Mesendoderm (in vitro differentiated cells): ENCODE measurements around the gene ACSL6.
A peak's percentile ranks its signal among the peaks of the same experiment; 100 is the strongest.

ENCODE experiments used
- DNase-seq: peaks from one replicate; pipeline ENCODE4 v3.0.0; 2013
- H2AK5ac ChIP-seq: 2 replicates; pipeline ENCODE4 v1.6.1; 2013; ENCODE audit warnings: low read length, inconsistent platforms
- H2BK120ac ChIP-seq: 2 replicates; pipeline ENCODE4 v1.6.1; 2013; ENCODE audit warnings: low read depth, mild to moderate bottlenecking, low read length, moderate library complexity, mixed read lengths
- H2BK15ac ChIP-seq: replicated peaks from 2 replicates; pipeline ENCODE4 v1.6.1; 2013; ENCODE audit warnings: low read depth, mild to moderate bottlenecking, moderate library complexity
- H2BK5ac ChIP-seq: 2 replicates; pipeline ENCODE4 v1.6.1; 2013; ENCODE audit warnings: low read length, inconsistent platforms
- H3K18ac ChIP-seq: 2 replicates; pipeline ENCODE4 v1.6.1; 2013; ENCODE audit warnings: mild to moderate bottlenecking, low read length, mixed read lengths
- H3K23ac ChIP-seq: one replicate; pipeline ENCODE4 v1.6.1; 2013; ENCODE audit warnings: low read length
- H3K27ac ChIP-seq: 2 replicates; pipeline ENCODE4 v1.5.1; 2013; ENCODE audit warnings: low read depth, mild to moderate bottlenecking, inconsistent platforms, low read length, moderate library complexity
- H3K27me3 ChIP-seq: 2 replicates; pipeline ENCODE4 v1.6.1; 2013; ENCODE audit warnings: low read length, control low read depth, mild to moderate bottlenecking, inconsistent platforms; ENCODE audit not compliant: insufficient read depth, poor library complexity
- H3K36me3 ChIP-seq: 2 replicates; pipeline ENCODE4 v1.6.1; 2013; ENCODE audit warnings: low read length, inconsistent platforms; ENCODE audit not compliant: control insufficient read depth, insufficient read depth
- H3K4ac ChIP-seq: one replicate; pipeline ENCODE4 v1.6.1; 2013; ENCODE audit warnings: low read depth, mild to moderate bottlenecking, low read length, moderate library complexity
- H3K4me1 ChIP-seq: 2 replicates; pipeline ENCODE4 v1.6.1; 2013; ENCODE audit warnings: low read depth, low read length, inconsistent platforms; ENCODE audit not compliant: control insufficient read depth
- H3K4me2 ChIP-seq: 2 replicates; pipeline ENCODE4 v1.6.1; 2013; ENCODE audit warnings: low read length
- H3K4me3 ChIP-seq: 2 replicates; pipeline ENCODE4 v1.5.1; 2013; ENCODE audit warnings: mild to moderate bottlenecking, low read length
- H3K56ac ChIP-seq: one replicate; pipeline ENCODE4 v1.6.1; 2013; ENCODE audit warnings: low read length
- H3K79me1 ChIP-seq: 2 replicates; pipeline ENCODE4 v1.6.1; 2013; ENCODE audit warnings: low read length, inconsistent platforms
- H3K79me2 ChIP-seq: 2 replicates; pipeline ENCODE4 v1.6.1; 2013; ENCODE audit warnings: mild to moderate bottlenecking, low read length; ENCODE audit not compliant: control insufficient read depth, insufficient read depth
- H3K9ac ChIP-seq: 2 replicates; pipeline ENCODE4 v1.6.1; 2013; ENCODE audit warnings: low read length, inconsistent platforms
- H4K5ac ChIP-seq: one replicate; pipeline ENCODE4 v1.6.1; 2013; ENCODE audit warnings: low read length
- H4K8ac ChIP-seq: one replicate; pipeline ENCODE4 v1.6.1; 2013; ENCODE audit warnings: low read depth, mild to moderate bottlenecking, control low read depth, low read length, moderate library complexity
- WGBS: extraction: QIAGEN DNeasy Blood & Tissue Kit; methylation state at CpG from one replicate; pipeline ENCODE4 v1.1.7; 2013; ENCODE audit warnings: low lambda C conversion rate, missing lambda C conversion rate; ENCODE audit not compliant: insufficient coverage; ENCODE audit errors: extremely low coverage; 5-methylcytosine and 5-hydroxymethylcytosine counted together

Gene ACSL6

GRCh38 chr5:132002757-132003156 is 8.7 kb downstream of the ACSL6 start:
- Histone ChIP-seq H3K36me3 (no peaks in the 10 kb centered on the region), H3K18ac (no peak overlapping the region), H3K23ac (no peak overlapping the region), H3K4me3 (no peak overlapping the region), H3K4me1 (peaks cover 8% of the 10 kb centered on the region), H3K27ac (no peak overlapping the region), H2BK15ac (no peak overlapping the region), H2AK5ac (no peak overlapping the region), H3K79me1 (no peaks in the 10 kb centered on the region), H2BK120ac (no peak overlapping the region), H3K4me2 (no peak overlapping the region), H3K79me2 (no peaks in the 10 kb centered on the region), H3K56ac (no peak overlapping the region), H4K5ac (no peak overlapping the region), H4K8ac (no peak overlapping the region), H3K4ac (no peak overlapping the region), H2BK5ac (no peak overlapping the region), H3K9ac (peak overlapping the region; percentile 24), H3K27me3 (no peaks in the 10 kb centered on the region)
- WGBS = no CpG with 5 or more reads among the region's 2 CpGs
- peak; percentile 18 for DNase-seq

DNA sequence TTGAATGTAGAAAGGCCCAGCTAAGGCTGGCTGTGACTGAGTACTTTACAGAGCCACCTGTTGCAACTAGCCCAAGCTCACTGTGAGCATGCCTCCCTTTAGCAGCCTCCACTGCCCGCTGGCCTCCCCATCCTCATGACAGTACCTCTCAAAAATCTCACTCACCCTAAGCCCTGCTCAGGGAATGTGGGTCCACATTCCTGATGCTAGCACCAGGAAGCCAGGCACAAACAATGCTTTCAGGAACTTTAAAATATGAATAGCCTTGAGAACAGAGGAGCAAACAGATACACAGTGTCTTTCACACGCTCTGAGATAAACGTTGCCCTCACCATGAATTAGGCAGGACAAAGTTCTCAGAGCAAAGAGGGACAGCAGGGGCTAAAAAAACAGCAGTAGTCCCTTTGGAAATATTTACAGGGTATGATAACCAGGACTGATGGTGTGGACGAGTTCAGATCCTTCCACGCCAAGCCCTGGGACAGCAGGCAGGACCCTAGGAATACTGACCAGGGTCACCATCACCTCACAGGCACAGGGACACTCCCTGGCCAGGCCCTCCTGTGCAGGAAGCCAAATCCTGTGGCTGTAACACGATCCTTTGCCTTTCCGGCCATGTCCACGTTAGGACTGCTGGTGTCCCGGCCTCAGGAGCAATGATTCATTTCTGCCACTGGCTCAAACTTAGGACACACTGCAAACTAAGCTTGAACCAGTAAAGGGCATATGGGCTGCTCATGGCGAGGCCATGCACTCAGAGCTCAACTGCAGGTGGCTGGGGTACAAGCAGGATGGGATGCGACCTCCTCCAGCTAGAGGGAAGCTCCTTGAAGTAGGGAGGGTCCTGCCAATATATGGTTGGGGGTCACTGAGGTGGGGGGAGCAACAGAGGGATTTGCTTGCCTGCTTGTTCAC is 9.6 kb downstream of the ACSL6 start:
- H3K79me1 ChIP-seq = no peaks in the 10 kb centered on the region
- H3K23ac ChIP-seq = no peak overlapping the region
- no peaks in the 10 kb centered on the region for H3K79me2 ChIP-seq
- H3K27ac ChIP-seq = no peak overlapping the region
- no peak overlapping the region for H3K4me3 ChIP-seq
- H3K56ac ChIP-seq = peak overlapping the region; percentile 50
- no peak overlapping the region for H2BK120ac ChIP-seq
- H3K27me3 ChIP-seq = no peaks in the 10 kb centered on the region
- H3K4ac ChIP-seq = no peak overlapping the region
- H3K4me1 ChIP-seq = peaks cover 8% of the 10 kb centered on the region
- no peak overlapping the region for H3K4me2 ChIP-seq
- H2AK5ac ChIP-seq = no peak overlapping the region
- no peak overlapping the region for H2BK15ac ChIP-seq
- H3K9ac ChIP-seq = no peak overlapping the region
- H4K5ac ChIP-seq = no peak overlapping the region
- WGBS = no CpG with 5 or more reads among the region's 11 CpGs
- H4K8ac ChIP-seq = no peak overlapping the region
- no peaks in the 10 kb centered on the region for H3K36me3 ChIP-seq
- DNase-seq = peak; percentile 49
- H3K18ac ChIP-seq = no peak overlapping the region
- H2BK5ac ChIP-seq = no peak overlapping the region

- Histone ChIP-seq H3K4me3 (no peak overlapping the region), H3K27ac (no peak overlapping the region), H2BK5ac (no peak overlapping the region), H3K23ac (no peak overlapping the region), H3K79me2 (no peaks in the 10 kb centered on the region), H4K5ac (no peak overlapping the region), H3K4ac (no peak overlapping the region), H2AK5ac (no peak overlapping the region), H3K79me1 (no peaks in the 10 kb centered on the region), H3K27me3 (no peaks in the 10 kb centered on the region), H3K4me1 (peaks cover 8% of the 10 kb centered on the region), H3K18ac (no peak overlapping the region), H2BK15ac (no peak overlapping the region), H4K8ac (no peak overlapping the region), H3K56ac (no peak overlapping the region), H3K9ac (no peak overlapping the region), H3K36me3 (no peaks in the 10 kb centered on the region), H2BK120ac (no peak overlapping the region), H3K4me2 (no peak overlapping the region)
- no CpG with 5 or more reads among the region's 7 CpGs for WGBS
- no peak for DNase-seq
Measured at GRCh38 chr5:132000677-132001453, 10.6 kb downstream of the ACSL6 start.

GRCh38 chr5:132000241-132000490 is 11.3 kb downstream of the ACSL6 start:
- no peak overlapping the region for H2AK5ac ChIP-seq
- H3K56ac ChIP-seq = no peak overlapping the region
- H3K36me3 ChIP-seq = no peaks in the 10 kb centered on the region
- H3K4ac ChIP-seq = no peak overlapping the region
- WGBS = no CpG with 5 or more reads among the region's 2 CpGs
- no peaks in the 10 kb centered on the region for H3K79me1 ChIP-seq
- no peak overlapping the region for H4K8ac ChIP-seq
- no peak overlapping the region for H2BK15ac ChIP-seq
- no peak overlapping the region for H3K23ac ChIP-seq
- no peak overlapping the region for H3K18ac ChIP-seq
- no peaks in the 10 kb centered on the region for H3K27me3 ChIP-seq
- peaks cover 8% of the 10 kb centered on the region for H3K4me1 ChIP-seq
- H3K27ac ChIP-seq = no peak overlapping the region
- no peak overlapping the region for H3K4me2 ChIP-seq
- H3K79me2 ChIP-seq = no peaks in the 10 kb centered on the region
- H3K4me3 ChIP-seq = no peak overlapping the region
- no peak overlapping the region for H4K5ac ChIP-seq
- H2BK5ac ChIP-seq = no peak overlapping the region
- no peak overlapping the region for H2BK120ac ChIP-seq
- H3K9ac ChIP-seq = no peak overlapping the region
- no peak for DNase-seq

GRCh38 chr5:131999441-132000240 is 11.8 kb downstream of the ACSL6 start:
- Histone ChIP-seq H2BK5ac (no peak overlapping the region), H3K56ac (peak overlapping the region; percentile 10), H3K23ac (no peak overlapping the region), H3K9ac (no peak overlapping the region), H2BK15ac (no peak overlapping the region), H2BK120ac (no peak overlapping the region), H2AK5ac (no peak overlapping the region), H4K8ac (no peak overlapping the region), H3K4ac (no peak overlapping the region), H3K18ac (no peak overlapping the region), H4K5ac (no peak overlapping the region), H3K4me1 (peaks cover 9% of the 10 kb centered on the region), H3K4me2 (no peak overlapping the region), H3K79me2 (no peaks in the 10 kb centered on the region), H3K79me1 (no peaks in the 10 kb centered on the region), H3K4me3 (no peak overlapping the region), H3K27ac (no peak overlapping the region), H3K27me3 (no peaks in the 10 kb centered on the region), H3K36me3 (no peaks in the 10 kb centered on the region)
- WGBS = no CpG with 5 or more reads among the region's 13 CpGs
- DNase-seq = no peak
